Activated CD8-positive, alpha-beta T cell treated with anti-CD3 and anti-CD28 coated beads, Interleukin-2, amount 10 ng/mL, durations not matched to agents 7 days and 5 days (primary cell): ENCODE results near the gene UBXN7. TPM values are rescaled to one million over a fixed set of nuclear protein-coding genes. Genes with fewer than 3 reads are reported as not detected.
"Not testable (repeated sequence)": the region's sequence is repeated elsewhere in the genome, so short reads cannot be mapped to it uniquely, and the experiment has no call there.

Source experiments
- ATAC-seq: fragments of 150-1000 bp; cut with Tn5 transposase; one replicate; pipeline ENCODE4 v1.10.0; 2021; ENCODE audit warnings: moderate library complexity
- CTCF ChIA-PET: fragments of 350-600 bp; sonication (Branson Sonifier 250); formaldehyde crosslinking; loops from one replicate; lab custom pipeline; 2021; ENCODE audit warnings: antibody characterized with exemption; lab: Charles Lee
- POLR2A ChIA-PET: fragments of 350-600 bp; sonication (Branson Sonifier 250); formaldehyde crosslinking; loops from one replicate; lab custom pipeline; 2021; ENCODE audit warnings: antibody characterized with exemption; lab: Charles Lee
- DNase-seq: peaks from one replicate; pipeline ENCODE4 v3.0.0-alpha.2; 2020
- H3K27ac Mint-ChIP-seq: one replicate; pipeline ENCODE4 v1.8.0; 2021; ENCODE audit warnings: mild to moderate bottlenecking, mixed read lengths
- H3K27me3 Mint-ChIP-seq: one replicate; pipeline ENCODE4 v1.8.0; 2021; ENCODE audit warnings: low read depth, mixed read lengths
- H3K36me3 Mint-ChIP-seq: one replicate; pipeline ENCODE4 v1.8.0; 2021; ENCODE audit warnings: low read depth, mixed read lengths
- H3K4me1 Mint-ChIP-seq: one replicate; pipeline ENCODE4 v1.8.0; 2021; ENCODE audit warnings: low read depth, mixed read lengths
- H3K4me3 Mint-ChIP-seq: one replicate; pipeline ENCODE4 v1.8.0; 2021; ENCODE audit warnings: mild to moderate bottlenecking, mixed read lengths
- H3K9me3 Mint-ChIP-seq: one replicate; pipeline ENCODE4 v1.8.0; 2022; ENCODE audit warnings: mixed read lengths; ENCODE audit not compliant: insufficient read depth
- total RNA-seq, 2 experiments: library from RNA; stranded (reverse); gene quantifications; one replicate each; pipeline ENCODE4 v1.2.3, GENCODE V29; 2021

UBXN7 gene
- total RNA-seq, 2 experiments from 2014 or later = 43.5 to 45.1 TPM

DNA sequence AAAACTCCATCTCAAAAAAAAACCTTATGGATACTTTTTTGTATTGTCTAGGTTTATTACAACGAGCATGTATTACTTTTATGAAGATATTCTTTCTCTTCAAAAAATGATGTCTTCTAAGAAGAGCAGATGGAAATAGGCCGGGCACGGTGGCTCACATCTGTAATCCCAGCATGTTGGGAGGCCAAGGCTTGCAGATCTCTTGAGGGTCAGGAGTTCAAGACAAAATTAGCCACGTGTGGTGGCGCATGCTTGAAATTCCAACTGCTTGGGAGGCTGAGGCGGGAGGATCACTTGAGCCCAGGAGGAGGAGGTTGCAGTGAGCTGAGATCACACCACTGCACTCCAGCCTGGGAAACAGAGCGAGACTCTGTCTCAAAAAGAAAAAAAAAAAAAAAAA lies 118.1 kb downstream of the UBXN7 start:
- H3K4me3 Mint-ChIP-seq, POLR2A ChIA-PET, ATAC-seq, H3K27me3 Mint-ChIP-seq, H3K4me1 Mint-ChIP-seq, H3K27ac Mint-ChIP-seq, DNase-seq, H3K9me3 Mint-ChIP-seq: not testable (repeated sequence)
- CTCF ChIA-PET = interaction anchor here (1.3 kb wide), 1 partner anchor 215 kb away, joined by 3 read pairs; no protein-coding TSS in a partner anchor
- H3K36me3 Mint-ChIP-seq = peaks cover 10% of the 10 kb centered on the region

DNA sequence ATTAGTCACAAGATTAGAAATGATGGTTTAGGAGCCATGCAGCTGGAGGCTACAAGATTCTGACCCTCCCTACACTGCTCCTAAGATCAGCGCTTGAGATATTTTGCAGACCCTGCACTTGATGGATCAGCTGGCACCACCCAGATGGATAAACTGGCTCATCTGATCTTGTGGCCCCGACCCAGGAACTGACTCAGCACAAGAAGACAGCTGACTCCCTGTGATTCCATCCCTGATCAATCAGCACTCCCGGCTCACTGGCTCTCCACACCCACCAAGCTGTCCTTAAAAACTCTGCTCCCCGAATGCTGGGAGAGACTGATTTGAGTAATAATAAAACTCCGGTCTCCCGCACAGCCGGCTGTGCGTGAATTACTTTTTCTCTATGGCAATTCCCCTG lies 129.3 kb downstream of the UBXN7 start:
- POLR2A ChIA-PET, H3K27me3 Mint-ChIP-seq, H3K4me3 Mint-ChIP-seq, ATAC-seq, DNase-seq, CTCF ChIA-PET, H3K27ac Mint-ChIP-seq, H3K4me1 Mint-ChIP-seq, H3K9me3 Mint-ChIP-seq: not testable (repeated sequence)
- peaks cover 17% of the 10 kb centered on the region for H3K36me3 Mint-ChIP-seq

DNA sequence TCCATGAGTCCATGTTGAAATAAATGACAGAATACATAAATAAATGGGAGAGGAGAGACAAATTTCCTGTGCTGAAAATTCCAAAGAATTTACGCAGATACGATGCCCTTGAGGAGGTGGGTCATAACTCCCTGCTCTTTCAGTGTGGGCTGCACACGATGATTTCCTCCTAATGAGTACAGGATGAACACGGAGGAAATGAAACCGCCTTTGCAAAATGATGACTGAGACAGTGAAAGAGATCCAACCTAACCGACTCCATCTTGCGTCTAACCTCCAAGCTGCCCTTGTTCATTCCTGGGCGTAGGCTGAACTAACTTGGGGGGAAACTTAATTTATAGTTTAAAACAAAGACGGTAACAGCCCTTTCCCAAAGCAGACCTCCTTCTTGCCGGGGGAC lies 129.7 kb downstream of the UBXN7 start:
- ATAC-seq, POLR2A ChIA-PET, DNase-seq, H3K27me3 Mint-ChIP-seq, H3K4me3 Mint-ChIP-seq, CTCF ChIA-PET, H3K4me1 Mint-ChIP-seq, H3K9me3 Mint-ChIP-seq, H3K27ac Mint-ChIP-seq: not testable (repeated sequence)
- H3K36me3 Mint-ChIP-seq = peaks cover 17% of the 10 kb centered on the region

DNA sequence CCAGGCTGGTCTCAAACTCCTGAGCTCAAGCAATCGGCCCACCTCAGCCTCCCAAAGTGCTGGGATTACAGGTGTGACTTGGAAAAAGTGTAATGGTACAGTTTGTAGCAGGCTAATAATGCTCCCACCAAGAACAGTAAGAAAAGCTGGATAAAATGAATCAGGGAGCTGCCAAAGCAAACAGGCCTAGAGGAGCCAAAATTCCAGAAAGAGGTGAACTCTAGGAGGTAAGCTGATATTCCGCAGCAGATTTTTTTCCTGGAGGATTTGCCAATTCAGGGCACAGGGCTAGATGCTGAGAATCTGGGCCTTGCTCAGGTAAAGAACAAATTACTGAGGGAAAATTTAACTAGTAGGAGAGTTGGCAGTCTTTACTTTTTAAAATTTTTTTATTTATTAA lies 133.7 kb downstream of the UBXN7 start:
- Mint-ChIP-seq H3K36me3 (peaks cover 10% of the 10 kb centered on the region), H3K4me1 (no peaks in the 10 kb centered on the region), H3K27me3 (no peaks in the 10 kb centered on the region), H3K9me3 (no peaks in the 10 kb centered on the region), H3K4me3 (no peak overlapping the region), H3K27ac (no peak overlapping the region)
- DNase-seq = no peak
- ATAC-seq = no peak
- POLR2A ChIA-PET = interaction anchor here (0.8 kb wide), 1 partner anchor 9 kb away, joined by 4 read pairs; no protein-coding TSS in a partner anchor
- CTCF ChIA-PET = no interaction called here

Other genes with a start within 250 kb of the UBXN7 start
- not detected for gene ZDHHC19, start 221.0 kb downstream of the UBXN7 start, total RNA-seq
- not detected for gene SLC51A, start 215.9 kb downstream of the UBXN7 start, total RNA-seq
- gene PCYT1A, start 144.7 kb downstream of the UBXN7 start, total RNA-seq = 10 to 100 TPM; 53.2 to 57.3 TPM
- 10 to 100 TPM; 12.0 to 21.1 TPM for gene DYNLT2B, start 114.2 kb downstream of the UBXN7 start, total RNA-seq
- not detected for gene TM4SF19, start 94.0 kb downstream of the UBXN7 start, total RNA-seq
- gene RNF168, start 71.3 kb upstream of the UBXN7 start, total RNA-seq = 10 to 100 TPM; 35.2 to 39.3 TPM
- under 1 TPM in 1 of 2 experiments, not detected in 1; 0.13 TPM for gene SMCO1, start 82.9 kb upstream of the UBXN7 start, total RNA-seq
- gene WDR53, start 136.1 kb upstream of the UBXN7 start, total RNA-seq = 10 to 100 TPM; 21.0 to 21.8 TPM
- 10 to 100 TPM; 16.1 to 17.7 TPM for gene FBXO45, start 136.2 kb upstream of the UBXN7 start, total RNA-seq
- 10 to 100 TPM; 37.5 to 39.9 TPM for gene NRROS, start 207.3 kb upstream of the UBXN7 start, total RNA-seq